Neural progenitor cell (in vitro differentiated cells): Measurements from ENCODE around the gene PEF1. TPM values are rescaled to one million over a fixed set of nuclear protein-coding genes. Genes with fewer than 3 reads are reported as not detected.

Source experiments
- DNase-seq: peaks from one replicate; pipeline ENCODE4 v3.0.0-alpha.2; 2016; ENCODE audit warnings: low spot score
- H2AFZ ChIP-seq: fragments of 200-600 bp; sonication (generic); replicated peaks from 2 replicates; pipeline ENCODE4 v1.6.1; 2016; ENCODE audit warnings: antibody characterized with exemption
- H3F3A ChIP-seq: fragments of 200-600 bp; sonication (generic); 2 replicates; pipeline ENCODE4 v1.6.1; 2016; ENCODE audit warnings: antibody characterized with exemption, low read depth
- H3K27ac ChIP-seq: fragments of 200-600 bp; sonication (generic); 2 replicates; pipeline ENCODE4 v1.5.1; 2016; ENCODE audit warnings: mild to moderate bottlenecking
- H3K27me3 ChIP-seq: fragments of 200-600 bp; sonication (generic); 2 replicates; pipeline ENCODE4 v1.6.1; 2016; ENCODE audit warnings: mild to moderate bottlenecking, moderate library complexity
- H3K36me3 ChIP-seq: fragments of 200-600 bp; sonication (generic); 2 replicates; pipeline ENCODE4 v1.5.1; 2016
- H3K4me1 ChIP-seq: fragments of 200-600 bp; sonication (generic); 2 replicates; pipeline ENCODE4 v1.6.1; 2016; ENCODE audit warnings: mixed run types
- H3K4me2 ChIP-seq: fragments of 200-600 bp; sonication (generic); 2 replicates; pipeline ENCODE4 v1.6.1; 2016
- H3K4me3 ChIP-seq: fragments of 200-600 bp; sonication (generic); 2 replicates; pipeline ENCODE4 v1.5.1; 2016
- H3K79me2 ChIP-seq: fragments of 200-600 bp; sonication (generic); 2 replicates; pipeline ENCODE4 v1.6.1; 2016; ENCODE audit warnings: low read depth
- H3K9ac ChIP-seq: fragments of 200-600 bp; sonication (generic); 2 replicates; pipeline ENCODE4 v1.6.1; 2016
- H3K9me3 ChIP-seq: fragments of 200-600 bp; sonication (generic); 2 replicates; pipeline ENCODE4 v1.5.1; 2016; ENCODE audit warnings: low read depth
- H4K20me1 ChIP-seq: fragments of 200-600 bp; sonication (generic); 2 replicates; pipeline ENCODE4 v1.6.1; 2016; ENCODE audit warnings: low read depth
- H3K27ac Mint-ChIP-seq: 3 replicates; pipeline ENCODE4 v1.8.0; 2021; ENCODE audit warnings: mixed read lengths
- H3K27me3 Mint-ChIP-seq: 2 replicates; pipeline ENCODE4 v1.8.0; 2022; ENCODE audit warnings: low read depth, mild to moderate bottlenecking, inconsistent platforms, moderate library complexity, mixed read lengths; ENCODE audit not compliant: insufficient read depth
- H3K36me3 Mint-ChIP-seq: 3 replicates; pipeline ENCODE4 v1.8.0; 2021; ENCODE audit warnings: mixed read lengths
- H3K4me1 Mint-ChIP-seq: 3 replicates; pipeline ENCODE4 v1.8.0; 2021; ENCODE audit warnings: mixed read lengths
- H3K4me3 Mint-ChIP-seq: 3 replicates; pipeline ENCODE4 v1.8.0; 2021; ENCODE audit warnings: mild to moderate bottlenecking, moderate library complexity, mixed read lengths
- H3K9me3 Mint-ChIP-seq: 3 replicates; pipeline ENCODE4 v1.8.0; 2020; ENCODE audit warnings: mixed read lengths
- EZH2 ChIP-seq: fragments of 200-600 bp; sonication (generic); IDR thresholded peaks from 2 replicates; pipeline ENCODE4 v1.6.1; 2017; ENCODE audit warnings: antibody characterized with exemption, mild to moderate bottlenecking, moderate library complexity
- EZH2phosphoT487 ChIP-seq: fragments of 200-600 bp; sonication (generic); IDR thresholded peaks from 2 replicates; pipeline ENCODE4 v1.6.1; 2017; ENCODE audit warnings: antibody characterized with exemption
- total RNA-seq: library from RNA; depleted of rRNA; stranded (reverse); fragments of >200 nt; gene quantifications from 2 replicates; pipeline ENCODE4 v1.2.3, GENCODE V29; 2015; ENCODE audit warnings: low replicate concordance
- TF ChIP-seq, protein P1 (sequence below): fragments of 200-600 bp; sonication (generic); IDR thresholded peaks from 2 replicates; pipeline ENCODE4 v1.5.1; 2017; ENCODE audit warnings: antibody characterized with exemption, mild to moderate bottlenecking

Gene PEF1
- total RNA-seq, 1 donor from 2014 or later = 30.7 TPM

DNA sequence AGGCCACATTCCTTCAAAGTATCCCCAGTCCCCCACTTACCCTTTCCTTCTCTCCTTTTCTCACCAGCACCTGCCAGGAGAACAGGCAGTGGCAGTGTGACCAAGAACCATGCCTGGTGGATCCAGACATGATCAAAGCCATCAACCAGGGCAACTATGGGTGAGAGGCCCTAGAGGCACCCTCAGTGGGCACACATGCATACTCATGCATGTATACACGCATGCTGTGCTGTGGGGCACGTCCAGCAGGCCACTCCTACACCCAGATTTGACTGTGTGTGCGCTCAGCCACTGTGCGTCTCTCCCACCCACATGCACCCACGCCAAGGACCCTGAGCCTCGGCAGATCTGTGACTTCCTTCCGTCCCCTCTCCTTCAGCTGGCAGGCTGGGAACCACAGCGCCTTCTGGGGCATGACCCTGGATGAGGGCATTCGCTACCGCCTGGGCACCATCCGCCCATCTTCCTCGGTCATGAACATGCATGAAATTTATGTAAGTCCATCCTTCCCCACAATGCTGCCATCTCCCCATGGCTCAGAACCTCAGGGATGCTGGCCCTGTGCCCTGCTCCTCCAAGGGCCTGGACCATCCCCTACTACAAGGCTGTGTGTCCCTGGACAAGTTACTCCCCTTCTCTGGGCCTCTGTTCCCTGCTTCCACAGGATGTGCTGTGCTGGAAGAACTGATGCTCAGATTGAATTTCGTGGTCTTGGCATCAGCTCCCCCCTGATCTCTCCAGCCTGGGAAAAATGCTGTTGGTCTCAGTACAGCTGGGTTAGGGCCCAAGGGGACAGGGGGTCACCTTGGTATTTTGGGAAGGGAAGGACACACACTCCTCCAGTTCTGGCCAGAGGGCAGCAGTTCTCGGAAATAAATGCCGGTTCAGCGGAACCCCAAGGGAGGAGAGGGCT lies 61.3 kb downstream of the PEF1 start:
- DNase-seq = no peak
- Mint-ChIP-seq H3K4me3 (no peak overlapping the region), H3K4me1 (peaks cover 6% of the 10 kb centered on the region), H3K36me3 (no peaks in the 10 kb centered on the region), H3K27ac (peak overlapping the region; percentile 92), H3K27me3 (peaks cover 7% of the 10 kb centered on the region), H3K9me3 (no peaks in the 10 kb centered on the region)
- H2AFZ ChIP-seq = no peak overlapping the region
- H3K9me3 ChIP-seq = no peaks in the 10 kb centered on the region
- no peak overlapping the region for H3K4me2 ChIP-seq
- H3K4me1 ChIP-seq = no peaks in the 10 kb centered on the region
- no peak for TF ChIP-seq EZH2phosphoT487
- TF ChIP-seq EZH2 = no peak
- TF ChIP-seq, protein P1, sequence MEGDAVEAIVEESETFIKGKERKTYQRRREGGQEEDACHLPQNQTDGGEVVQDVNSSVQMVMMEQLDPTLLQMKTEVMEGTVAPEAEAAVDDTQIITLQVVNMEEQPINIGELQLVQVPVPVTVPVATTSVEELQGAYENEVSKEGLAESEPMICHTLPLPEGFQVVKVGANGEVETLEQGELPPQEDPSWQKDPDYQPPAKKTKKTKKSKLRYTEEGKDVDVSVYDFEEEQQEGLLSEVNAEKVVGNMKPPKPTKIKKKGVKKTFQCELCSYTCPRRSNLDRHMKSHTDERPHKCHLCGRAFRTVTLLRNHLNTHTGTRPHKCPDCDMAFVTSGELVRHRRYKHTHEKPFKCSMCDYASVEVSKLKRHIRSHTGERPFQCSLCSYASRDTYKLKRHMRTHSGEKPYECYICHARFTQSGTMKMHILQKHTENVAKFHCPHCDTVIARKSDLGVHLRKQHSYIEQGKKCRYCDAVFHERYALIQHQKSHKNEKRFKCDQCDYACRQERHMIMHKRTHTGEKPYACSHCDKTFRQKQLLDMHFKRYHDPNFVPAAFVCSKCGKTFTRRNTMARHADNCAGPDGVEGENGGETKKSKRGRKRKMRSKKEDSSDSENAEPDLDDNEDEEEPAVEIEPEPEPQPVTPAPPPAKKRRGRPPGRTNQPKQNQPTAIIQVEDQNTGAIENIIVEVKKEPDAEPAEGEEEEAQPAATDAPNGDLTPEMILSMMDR = no peak
- H3K9ac ChIP-seq = no peak overlapping the region
- H4K20me1 ChIP-seq = peaks cover 2% of the 10 kb centered on the region
- H3K4me3 ChIP-seq = no peak overlapping the region
- peaks cover 3% of the 10 kb centered on the region for H3F3A ChIP-seq
- peaks cover 11% of the 10 kb centered on the region for H3K27me3 ChIP-seq
- no peak overlapping the region for H3K27ac ChIP-seq
- H3K36me3 ChIP-seq = no peaks in the 10 kb centered on the region
- H3K79me2 ChIP-seq = no peaks in the 10 kb centered on the region

DNA sequence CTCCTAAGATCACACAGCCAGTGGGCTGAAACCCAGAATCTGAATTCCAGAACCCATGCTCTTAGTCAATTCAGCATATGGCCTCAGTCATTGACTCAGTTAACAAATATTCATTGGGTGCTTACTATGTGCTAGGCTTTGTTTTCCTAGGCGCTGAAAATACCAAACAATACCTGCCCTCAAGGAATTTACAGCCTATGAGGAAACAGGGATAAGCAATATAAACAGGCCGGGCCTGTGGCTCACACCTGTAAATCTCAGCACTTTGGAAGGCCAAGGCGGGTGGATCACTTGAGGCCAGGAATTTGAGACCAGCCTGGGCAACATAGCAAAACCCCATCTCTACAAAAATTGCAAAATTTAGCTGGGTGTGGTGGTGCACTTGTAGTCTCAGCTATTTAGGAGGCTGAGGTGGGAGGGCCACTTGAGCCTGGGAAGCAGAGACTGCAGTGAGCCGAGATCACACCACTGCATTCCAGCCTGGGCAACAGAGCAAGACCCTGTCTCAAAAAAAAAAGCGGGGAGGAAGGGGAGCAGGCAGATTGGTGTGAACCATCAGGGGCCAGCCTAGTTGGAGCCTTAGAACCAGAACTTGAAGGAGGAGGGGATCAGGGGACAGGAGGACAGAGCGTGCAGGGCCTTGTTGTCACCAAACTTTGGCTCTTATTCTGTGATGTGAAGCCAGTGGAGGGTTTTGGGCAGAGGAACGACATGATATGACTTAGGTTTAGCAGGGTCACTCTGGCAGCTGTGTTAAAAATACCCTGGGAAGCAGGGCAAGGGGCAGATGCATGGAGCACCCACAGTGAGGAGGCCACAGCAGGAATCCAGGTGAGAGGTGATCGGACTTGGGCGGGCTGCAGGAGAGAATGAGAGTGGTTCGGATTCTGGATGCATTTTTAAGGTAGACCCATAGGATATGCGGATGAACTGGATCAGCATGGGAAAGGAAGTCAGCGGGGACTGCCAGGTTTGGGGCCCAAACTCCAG lies 62.6 kb downstream of the PEF1 start:
- no peaks in the 10 kb centered on the region for H4K20me1 ChIP-seq
- no peaks in the 10 kb centered on the region for H3F3A ChIP-seq
- no peak overlapping the region for H3K4me2 ChIP-seq
- H3K79me2 ChIP-seq = no peaks in the 10 kb centered on the region
- Mint-ChIP-seq H3K27me3 (peaks cover 2% of the 10 kb centered on the region), H3K4me3 (no peak overlapping the region), H3K27ac (peak overlapping the region; percentile 21), H3K36me3 (no peaks in the 10 kb centered on the region), H3K4me1 (peaks cover 9% of the 10 kb centered on the region), H3K9me3 (no peaks in the 10 kb centered on the region)
- no peak overlapping the region for H3K9ac ChIP-seq
- peaks cover 15% of the 10 kb centered on the region for H3K27me3 ChIP-seq
- H3K9me3 ChIP-seq = no peaks in the 10 kb centered on the region
- no peaks in the 10 kb centered on the region for H3K36me3 ChIP-seq
- no peak for TF ChIP-seq EZH2phosphoT487
- TF ChIP-seq EZH2 = no peak
- TF ChIP-seq, protein P1 = no peak
- no peak overlapping the region for H2AFZ ChIP-seq
- H3K27ac ChIP-seq = no peak overlapping the region
- H3K4me3 ChIP-seq = no peak overlapping the region
- H3K4me1 ChIP-seq = no peaks in the 10 kb centered on the region
- DNase-seq = no peak

DNA sequence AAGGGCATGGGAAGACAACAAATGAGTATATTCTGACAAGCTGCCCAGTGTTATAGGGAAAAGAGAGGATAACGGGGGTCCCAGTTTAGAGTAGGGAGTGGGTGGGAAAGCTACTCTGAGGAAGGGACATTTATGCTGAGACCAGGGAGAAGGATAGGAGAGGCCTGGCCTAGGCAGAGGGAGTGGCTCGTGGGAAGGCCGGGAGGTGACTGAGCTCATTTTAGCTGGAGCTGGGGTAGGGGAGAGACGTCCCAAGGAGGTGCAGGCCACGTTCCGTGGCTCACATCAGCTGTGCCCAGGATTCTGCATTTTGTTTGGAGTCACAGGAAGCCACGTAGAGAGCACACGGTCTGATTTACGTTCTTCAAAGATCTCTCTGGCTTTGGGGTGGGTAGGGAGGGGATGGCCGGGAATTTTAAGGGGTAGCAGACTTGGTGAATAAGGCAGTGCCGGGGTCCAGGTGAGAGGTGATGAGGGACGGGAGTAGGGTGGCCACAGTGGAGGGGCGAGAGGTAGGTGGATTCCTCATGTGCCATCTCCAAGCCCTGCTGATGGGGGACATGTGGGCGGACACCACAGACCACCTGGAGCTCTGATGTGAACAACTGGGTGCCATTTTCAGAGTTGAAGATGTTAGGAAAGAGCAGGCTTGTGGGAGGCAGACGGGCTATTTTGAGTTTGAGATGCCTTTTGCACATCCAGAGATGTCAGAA lies 63.6 kb downstream of the PEF1 start:
- Histone ChIP-seq H3K4me3 (no peak overlapping the region), H3K9me3 (no peaks in the 10 kb centered on the region), H3K4me2 (no peak overlapping the region), H3F3A (no peaks in the 10 kb centered on the region), H3K4me1 (peaks cover 6% of the 10 kb centered on the region), H3K27me3 (peaks cover 26% of the 10 kb centered on the region), H3K36me3 (no peaks in the 10 kb centered on the region), H3K79me2 (no peaks in the 10 kb centered on the region), H3K9ac (no peak overlapping the region), H3K27ac (no peak overlapping the region), H2AFZ (no peak overlapping the region), H4K20me1 (no peaks in the 10 kb centered on the region)
- no peak for TF ChIP-seq EZH2
- TF ChIP-seq, protein P1 = no peak
- no peak for TF ChIP-seq EZH2phosphoT487
- H3K27ac Mint-ChIP-seq = no peak overlapping the region
- no peak for DNase-seq
- no peaks in the 10 kb centered on the region for H3K36me3 Mint-ChIP-seq
- no peak overlapping the region for H3K4me3 Mint-ChIP-seq
- H3K4me1 Mint-ChIP-seq = peaks cover 9% of the 10 kb centered on the region
- H3K27me3 Mint-ChIP-seq = peaks cover 2% of the 10 kb centered on the region
- H3K9me3 Mint-ChIP-seq = no peaks in the 10 kb centered on the region
